ENCODE results near the gene CDKN2AIPNL.

CDKN2AIPNL gene, protein sequence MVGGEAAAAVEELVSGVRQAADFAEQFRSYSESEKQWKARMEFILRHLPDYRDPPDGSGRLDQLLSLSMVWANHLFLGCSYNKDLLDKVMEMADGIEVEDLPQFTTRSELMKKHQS

DNA sequence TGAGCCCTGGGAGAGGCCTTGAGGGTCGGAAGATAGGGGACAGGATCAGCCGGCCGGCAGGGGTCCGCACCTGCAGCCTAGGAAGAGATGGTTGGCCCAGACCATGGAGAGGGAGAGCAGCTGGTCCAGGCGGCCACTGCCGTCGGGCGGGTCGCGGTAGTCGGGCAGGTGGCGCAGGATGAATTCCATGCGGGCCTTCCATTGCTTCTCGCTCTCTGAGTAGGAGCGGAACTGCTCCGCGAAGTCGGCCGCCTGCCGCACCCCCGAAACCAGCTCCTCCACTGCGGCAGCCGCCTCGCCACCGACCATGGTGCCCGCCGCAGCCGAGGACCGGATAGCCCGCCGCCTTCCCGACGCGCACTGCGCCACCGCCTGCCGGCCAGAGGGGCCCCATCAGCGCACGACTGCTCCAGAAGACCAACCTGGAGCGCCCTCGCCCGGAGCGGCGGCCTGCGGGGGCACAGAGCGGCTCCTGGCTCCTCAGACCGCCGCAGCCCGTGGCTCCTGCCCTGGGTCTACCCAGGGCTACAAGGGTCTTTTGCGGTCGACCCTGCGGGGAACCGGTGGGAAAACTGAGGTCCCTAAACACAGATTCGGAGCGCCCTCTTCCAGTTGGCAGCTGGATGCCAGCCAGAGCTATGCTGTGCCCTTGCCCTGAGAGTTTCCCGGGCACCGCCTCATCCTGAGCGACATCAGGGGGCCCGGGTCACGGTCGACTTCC lies at the start of gene CDKN2AIPNL:
Gene CDKN2AIPNL, minus strand, starts transcription at position 336 of the 721 bp plus-strand sequence. Its CDS starts 27 bp downstream, at position 309.
- DNase-seq: peak; percentile 75 to 86

DNA sequence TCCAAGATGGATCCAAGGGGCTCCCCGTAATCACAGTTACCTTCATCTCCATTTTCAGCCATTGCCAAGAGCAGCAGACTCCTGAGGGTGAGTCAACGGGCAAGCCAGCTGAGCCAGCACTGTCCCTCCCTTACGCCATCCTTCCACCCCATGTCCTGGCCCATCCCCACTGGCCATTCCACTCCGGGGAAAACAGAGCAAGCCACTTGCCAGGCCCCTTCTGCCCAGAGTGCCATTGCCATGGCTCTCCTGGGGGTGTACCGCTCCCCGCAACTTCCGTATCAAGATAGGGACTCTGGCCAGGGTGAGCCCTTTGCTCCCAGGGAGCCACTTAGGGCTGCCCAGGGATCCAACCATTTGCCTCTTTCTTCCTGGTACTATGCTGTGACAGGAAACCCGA lies 48.9 kb upstream of the CDKN2AIPNL start:
- DNase-seq: no peak

DNA sequence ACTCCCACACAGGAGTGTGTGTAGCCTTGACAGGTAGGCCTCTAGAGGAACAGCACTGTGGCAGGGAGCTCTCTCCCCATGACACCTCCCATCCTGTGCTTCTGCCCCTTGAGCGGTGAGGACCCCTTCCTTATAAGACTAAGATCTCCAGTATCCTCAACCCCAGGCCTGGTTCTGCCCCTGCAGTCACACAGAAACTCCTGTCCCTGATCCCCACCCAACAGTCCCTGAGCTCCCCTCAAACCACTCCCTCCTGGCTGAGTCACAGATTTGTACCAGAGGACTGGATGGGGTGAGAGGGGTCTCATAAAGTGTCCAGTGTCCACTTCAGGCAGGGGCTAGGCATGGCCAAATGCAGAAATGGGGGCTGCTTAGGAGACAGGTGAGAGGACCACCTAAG lies 47.8 kb upstream of the CDKN2AIPNL start:
- DNase-seq: no peak

DNA sequence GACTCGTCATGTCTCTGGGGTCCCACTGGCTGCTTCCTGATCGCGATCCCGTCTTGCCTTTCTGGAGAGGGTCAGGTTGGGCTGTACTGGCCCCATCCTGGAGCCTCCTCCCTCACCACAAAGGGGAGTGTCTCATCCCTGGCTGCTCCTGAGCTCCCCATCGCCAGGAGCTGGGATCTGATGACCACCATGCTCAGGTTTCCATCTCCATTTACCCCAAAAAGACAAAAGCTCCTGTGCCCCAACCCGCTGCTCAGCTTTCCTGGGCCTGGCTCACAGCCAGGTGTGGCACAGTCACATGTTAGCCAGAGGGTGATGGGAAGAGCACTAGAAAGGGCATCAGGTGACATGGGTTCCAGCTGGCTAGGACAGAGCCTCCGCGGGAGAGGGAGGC lies 47.3 kb upstream of the CDKN2AIPNL start:
- no peak for DNase-seq

DNA sequence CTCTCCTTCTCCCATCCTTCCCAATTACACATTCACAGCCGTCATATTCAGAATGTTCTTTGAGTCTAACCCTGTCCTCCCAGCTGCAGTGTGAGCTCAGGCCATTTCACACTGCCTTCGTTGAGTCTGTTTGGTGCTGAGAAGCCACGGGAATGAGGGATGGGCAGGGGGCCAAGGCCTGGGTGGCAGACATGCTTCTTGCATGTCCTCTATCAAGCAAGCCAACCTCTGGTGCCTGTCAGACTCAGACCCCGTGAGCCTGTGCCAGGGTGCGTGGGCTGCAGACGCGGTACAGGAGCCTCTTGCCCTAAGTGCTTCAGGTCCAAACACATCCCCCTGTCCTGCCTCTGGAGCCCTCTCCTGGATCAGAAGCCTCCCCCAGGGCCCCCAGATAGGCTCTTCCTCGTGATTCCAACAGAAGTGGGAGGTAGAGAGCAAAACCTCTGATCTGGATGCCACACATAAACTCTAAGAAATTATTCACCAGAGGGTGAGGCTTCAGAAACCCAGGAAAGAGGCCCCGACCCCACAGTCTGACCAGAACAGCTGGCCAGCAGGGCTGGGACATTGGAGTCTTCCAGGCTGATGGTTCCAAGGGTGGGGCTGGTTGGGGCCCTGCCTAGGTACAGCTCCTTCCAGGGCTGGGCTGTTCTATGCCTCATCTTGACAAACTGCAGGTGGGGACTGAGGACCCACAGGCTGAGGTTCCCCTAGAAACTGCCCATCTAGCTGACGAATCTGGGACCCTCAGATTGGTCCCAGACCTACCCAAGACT lies 46.7 kb upstream of the CDKN2AIPNL start:
- no peak for DNase-seq

DNA sequence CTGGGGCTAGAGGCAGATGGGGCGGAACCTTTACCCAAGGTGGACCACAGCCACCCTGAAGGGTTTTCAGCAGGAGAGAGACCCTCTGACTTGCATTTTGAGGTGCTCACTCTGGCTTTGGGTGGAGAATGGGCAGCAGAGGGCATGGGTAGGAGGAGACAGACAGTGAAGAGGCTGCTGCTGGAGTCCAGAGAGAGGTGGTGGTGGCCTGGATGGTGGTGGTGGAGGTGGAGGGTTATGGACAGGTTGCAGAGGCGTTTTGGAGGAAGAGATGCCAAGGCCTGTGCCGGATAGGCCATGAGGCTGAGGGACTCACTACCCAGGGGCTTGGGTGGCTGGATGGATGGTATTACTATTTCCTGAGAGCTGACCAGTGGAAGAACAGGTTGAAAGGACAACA lies 46.1 kb upstream of the CDKN2AIPNL start:
- no peak for DNase-seq

DNA sequence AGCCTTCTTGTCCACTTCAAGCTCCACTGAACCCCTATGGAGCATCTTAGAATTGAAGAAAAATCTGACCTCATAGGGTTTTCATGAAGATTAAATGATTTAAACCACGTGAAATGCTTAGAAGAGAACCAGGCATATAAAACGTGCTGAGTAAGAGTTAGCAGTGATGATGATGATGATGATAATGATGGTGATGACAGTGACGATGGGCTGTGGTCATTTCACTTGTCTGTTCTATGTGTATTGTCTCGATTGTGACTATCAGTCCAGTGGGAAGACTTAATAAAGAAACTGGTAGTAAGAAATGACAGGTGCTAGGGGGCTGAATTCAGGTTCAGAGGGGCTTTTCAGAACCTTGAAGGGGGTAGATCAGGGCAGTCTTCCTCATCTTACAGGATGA lies 45.1 kb upstream of the CDKN2AIPNL start:
- DNase-seq: no peak

DNA sequence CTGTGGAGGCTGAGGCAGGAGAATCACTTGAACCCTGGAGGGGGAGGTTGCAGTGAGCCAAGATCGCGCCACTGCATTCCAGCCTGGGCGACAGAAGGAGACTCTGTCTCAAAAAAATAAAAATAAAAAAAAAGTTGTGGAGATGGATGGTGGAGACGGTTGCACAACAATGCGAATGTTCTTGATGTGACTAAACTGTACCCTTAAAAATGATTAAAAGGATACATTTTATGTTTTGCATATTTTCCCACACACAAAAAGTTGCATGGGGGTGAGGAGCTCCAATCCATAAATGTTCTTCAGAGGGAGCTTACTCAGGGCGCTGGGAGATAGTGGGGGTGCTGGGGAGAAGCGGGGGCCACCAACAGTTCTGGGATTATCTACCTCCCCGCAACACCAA lies 43.8 kb upstream of the CDKN2AIPNL start:
- DNase-seq: no peak

DNA sequence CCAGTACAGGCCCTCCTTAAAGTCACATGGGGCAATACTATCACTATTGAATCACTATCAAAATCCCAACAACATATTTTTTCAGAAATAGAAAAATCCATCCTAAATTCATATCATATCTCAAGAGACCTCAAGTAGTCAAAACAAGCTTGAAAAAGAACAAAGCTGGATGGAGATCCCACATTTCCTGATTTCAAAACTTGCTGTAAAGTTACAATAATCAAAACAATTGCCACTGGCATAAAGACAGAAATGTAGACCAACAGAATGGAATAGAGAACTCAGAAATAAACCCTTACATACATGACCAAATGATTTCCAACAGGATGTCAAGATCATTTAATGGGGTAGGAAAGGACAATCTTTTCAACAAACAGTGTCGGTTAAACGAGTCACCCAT lies 41.3 kb upstream of the CDKN2AIPNL start:
- no peak for DNase-seq

DNA sequence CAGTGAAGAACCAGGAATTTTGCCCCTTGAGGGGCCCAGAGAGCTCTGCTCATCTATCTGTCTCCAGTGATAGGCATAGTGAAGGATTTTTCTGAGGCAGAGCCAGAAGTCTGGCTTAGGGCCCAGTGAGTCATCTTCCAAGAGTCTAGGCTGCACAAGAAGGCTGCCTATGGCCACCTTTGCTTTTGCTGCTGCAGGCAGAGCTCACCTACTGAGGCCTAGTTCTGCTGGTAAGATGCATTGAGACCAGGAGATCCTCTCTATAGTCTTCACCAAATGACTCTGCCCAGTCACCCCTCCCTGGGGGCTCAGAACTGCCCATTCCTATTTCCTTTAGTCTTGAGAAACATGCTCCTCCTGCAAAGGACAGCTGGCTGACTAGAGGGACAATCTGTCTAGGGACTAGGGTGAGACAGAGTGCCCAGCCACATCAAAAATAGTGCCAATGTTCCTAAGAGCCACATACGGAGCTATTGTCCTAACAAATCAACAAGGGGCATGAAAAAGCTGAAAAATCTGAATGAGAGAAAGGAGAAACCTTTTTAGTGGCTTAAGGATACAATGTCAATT lies 40.3 kb upstream of the CDKN2AIPNL start:
- DNase-seq: no peak

DNA sequence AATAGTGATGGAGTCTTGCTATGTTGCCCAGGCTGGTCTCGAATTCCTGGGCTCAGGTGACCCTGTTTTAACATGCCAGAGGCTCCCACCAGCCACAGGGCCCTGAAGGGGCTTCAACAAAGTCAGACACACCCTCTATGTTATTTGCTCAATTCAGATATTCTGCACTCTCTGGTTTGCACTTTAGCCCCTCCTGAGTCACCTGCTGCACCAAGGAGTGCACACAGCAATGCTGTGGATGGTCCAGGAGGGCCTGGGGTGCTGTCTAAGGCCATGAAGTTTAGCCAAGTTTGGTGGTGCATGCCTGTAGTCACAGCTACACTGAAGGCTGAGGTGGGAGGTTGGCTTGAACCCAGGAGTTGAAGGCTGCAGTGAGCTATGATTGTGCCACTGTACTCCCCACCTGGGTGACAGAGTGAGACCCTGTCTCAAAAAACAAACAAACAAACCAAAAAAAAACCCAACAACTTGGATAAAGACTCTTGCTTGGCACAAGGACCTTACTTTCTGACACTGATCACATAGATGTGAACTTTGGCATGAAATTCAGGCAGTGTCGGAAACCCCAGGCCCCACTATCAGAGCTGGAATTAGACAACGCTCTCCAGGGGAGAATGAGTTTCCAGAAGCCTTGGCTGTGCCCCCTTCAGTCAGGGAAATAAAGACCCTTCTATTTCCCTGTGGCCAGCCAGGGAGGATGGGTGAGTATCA lies 39.7 kb upstream of the CDKN2AIPNL start:
- DNase-seq: no peak

DNA sequence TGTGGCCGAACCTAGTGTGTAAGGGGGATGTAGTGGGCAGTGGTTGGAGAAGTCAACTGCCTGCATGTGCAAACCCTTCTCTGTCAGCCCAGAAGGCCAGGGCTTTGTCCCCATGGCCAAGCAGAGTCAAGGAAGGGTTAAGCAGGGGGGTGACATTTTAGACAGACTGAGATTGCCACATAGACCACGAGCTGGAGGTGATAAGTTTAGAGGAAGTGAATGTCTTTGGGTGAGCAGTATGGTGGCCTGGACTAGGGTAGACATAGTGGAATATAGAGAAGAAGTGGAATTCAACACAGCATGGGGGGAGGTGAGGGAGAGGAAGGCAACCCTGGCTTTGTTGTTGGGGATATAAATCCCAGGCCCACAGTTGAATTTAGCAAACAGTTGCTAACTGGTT lies 38.7 kb upstream of the CDKN2AIPNL start:
- no peak for DNase-seq

DNA sequence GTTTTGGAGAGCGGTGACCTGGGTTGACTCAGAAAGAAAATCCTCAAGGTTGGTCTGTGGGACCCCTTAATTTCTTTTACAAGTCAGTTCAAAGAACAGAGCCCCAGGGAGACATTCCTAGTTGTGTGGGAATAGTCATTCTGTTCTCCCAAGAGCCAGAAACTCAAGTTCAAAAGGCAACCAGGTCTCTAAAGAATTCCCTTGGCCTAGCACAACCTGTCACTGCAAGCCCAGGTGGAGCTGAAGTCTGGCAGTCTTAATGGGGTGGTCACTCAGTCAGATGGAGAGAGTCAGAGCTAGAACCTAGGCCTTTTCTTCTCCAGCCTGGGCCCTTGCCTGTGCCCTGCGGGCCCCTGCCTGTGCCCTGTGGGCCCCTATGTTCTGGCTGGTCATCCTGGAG lies 37.5 kb upstream of the CDKN2AIPNL start:
- DNase-seq: no peak

DNA sequence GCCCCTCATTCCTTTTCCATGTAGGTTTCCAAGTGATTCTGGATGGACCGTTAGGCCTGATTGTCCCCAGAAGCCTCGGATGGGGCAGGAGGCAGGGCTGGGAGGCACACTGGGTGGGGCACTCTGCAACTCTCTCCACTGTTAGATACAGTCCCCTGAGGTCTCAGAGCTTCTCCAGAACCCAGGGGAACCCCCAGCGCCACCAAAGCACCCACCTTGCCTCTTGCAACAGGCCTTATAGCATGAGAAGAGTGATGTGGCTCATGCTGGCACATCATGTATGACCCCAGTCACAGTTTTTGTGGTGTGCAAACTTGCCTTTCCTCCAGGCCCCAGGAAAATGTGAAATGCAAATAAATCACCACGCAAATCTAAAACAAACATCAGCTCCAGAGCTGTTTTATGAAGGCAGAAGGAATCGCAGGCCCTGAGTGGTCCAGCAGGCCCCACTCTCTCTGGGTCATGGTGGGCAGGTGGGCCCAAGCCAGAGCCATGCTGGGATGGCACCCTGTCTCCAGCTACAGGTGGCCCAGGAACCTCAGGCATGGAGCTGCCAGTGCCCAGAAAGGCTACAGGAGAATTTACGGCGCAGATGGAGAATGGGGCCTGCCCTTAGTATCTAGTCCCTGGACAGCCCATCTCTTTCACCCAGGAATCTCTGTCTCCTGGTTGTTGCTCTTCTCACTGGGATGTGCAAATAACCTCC lies 36.3 kb upstream of the CDKN2AIPNL start:
- DNase-seq: no peak

DNA sequence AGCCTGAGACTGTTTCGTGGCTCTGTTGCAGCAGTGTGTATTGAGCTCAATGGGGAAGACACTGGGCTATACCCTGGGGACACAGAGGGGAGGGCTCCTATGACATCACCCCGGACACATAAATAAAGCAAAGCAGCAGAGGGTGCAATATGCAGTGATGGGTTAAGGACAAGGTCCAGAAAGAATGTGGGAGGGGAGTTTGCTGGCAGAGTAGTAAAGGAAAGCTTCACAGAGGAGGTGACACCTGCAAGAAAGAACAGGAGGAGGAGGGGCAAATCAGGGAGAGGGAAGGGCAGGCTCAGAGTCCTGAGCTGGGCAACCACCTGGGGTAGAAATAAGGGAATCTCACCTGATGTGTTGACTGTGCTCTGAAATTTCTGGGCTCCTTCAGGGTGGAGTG lies 35.3 kb upstream of the CDKN2AIPNL start:
- DNase-seq: no peak

DNA sequence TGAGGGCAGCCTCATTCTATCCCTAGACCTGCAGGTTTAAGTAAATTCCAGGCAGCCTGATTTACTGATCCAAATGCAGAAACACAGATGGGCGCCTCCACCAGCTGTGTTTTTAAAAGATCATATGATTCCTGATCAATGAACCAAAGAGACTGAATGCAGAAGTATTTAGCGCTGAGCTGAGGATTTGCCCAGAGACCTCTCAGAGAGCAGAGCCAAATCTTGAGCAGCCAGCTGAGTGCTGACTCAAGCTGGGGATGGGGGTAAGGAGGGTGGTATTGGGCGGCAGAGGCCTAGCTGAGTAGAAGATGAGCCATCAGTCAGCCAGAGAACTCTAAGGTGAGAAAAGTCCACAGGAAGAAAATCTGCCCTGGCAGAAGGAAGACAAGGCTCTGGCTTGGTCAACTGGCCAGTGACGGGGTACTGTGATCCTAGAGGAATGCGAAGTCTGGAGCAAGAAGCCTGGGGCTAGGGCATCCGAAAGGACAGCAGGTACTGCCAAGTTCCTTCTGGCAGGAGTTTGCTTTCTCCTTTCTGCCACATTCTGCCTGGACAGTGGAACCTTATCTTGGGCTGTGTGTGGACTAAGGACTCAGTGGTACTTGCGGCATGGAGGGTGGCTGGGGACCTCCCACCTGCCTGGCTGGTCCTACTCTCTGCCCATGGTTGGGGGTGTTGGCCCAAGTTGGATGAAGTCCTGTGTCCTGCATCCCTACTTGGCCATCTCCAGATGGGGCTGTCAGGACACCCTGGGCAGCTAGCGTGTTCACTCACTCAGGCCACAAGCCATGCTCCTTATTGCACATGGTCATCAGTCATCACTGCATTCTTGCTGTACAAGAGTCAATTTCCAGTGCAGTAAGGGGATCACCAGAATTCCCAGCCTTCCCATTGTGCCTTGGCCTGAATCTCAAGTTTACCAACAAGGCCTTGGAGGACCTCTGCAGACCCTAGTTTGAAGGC lies 34.5 kb upstream of the CDKN2AIPNL start:
- no peak for DNase-seq

DNA sequence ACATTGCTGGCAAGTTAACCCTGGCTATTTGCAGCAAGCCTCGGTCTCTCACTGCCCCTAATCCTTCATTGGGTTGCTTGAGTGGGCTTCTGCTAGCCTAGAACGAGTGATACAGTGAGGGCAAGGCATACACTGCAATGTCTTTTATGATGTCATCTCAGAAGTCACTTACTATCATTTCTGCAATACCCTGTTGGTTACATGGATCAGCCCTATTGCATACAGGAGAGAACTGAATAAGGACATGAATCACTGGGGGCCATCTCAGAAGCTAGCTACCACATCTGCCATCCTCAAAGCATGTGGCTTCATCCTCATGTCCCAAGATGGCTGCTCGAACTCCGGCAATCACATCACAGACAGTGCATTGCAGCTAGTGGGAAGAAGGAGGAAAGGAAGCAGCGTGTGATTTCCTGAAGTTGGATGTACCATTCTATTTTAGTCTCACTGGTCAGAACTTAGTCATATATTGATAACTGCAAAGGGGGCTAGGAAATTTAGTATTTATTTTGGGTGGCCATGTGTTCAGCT lies 33.3 kb upstream of the CDKN2AIPNL start:
- DNase-seq: no peak

DNA sequence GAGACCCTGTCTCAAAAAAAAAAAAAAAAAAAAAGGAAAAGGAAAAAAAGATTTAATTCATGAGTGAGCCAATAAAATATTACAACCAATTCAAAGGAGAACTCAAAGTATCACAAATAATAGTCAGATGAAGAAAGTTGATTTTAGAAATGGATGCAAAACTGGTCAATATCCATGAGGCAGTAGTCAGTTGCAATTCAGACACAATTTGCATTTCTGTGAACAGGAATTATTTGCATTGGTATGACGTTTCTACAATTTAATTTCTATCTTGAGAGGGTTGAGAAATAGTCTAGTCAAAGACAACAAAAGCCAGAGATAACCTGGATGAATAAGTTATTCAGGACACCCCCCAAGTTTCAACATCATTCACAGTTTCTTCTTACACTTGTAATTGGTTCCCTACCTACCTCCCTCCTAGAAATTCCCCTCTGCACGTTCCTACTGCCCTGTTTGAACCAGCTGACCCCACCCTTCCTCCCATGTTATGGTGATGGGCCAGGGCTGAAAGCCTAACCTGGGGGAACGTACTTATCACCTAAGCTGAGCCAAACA lies 28.6 kb upstream of the CDKN2AIPNL start:
- no peak for DNase-seq

DNA sequence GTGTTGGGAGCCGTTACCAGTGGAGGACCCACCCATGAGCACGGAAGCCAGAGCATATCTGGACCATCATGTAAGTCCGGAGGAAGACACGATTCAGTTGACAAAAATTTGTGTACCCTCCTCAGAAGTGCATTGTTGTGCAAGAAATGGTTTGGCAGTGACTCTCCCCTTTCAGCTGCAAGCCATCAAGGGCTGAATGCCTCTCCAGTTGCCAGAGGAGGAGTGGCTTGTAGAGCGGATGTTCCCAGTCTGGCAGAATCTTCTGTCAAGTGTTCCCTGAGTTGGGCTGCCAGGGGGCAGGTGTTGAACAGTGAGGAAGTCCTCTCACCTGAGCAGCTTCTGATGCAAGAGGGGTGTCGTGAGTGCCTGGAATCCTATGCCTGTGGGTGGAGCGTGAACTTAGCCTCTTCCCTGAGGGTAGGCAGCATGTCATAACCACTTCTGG lies 27.6 kb upstream of the CDKN2AIPNL start:
- no peak for DNase-seq

DNA sequence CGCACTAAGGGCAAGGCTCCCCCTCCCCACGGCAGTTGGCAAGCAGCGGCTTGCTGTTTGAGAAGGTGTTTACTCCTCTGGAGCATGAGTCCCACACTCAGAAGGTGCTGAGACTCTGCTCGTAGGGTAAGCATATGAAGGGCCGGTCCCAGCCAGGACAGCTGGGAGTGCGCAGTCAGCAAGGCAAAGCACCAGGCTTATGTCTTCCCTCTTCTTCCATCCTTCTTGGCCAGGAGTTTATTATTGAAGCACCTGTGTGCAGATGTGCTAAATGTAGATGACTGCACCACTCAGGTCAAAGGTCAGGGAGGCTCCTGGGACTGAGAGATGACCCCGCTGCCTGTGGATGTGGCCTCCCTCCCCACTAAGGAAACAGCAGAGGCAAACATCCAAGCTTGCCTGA lies 27.0 kb upstream of the CDKN2AIPNL start:
- DNase-seq: no peak

Data from inflammatory macrophage treated with lipopolysaccharide for 1 hour (primary cell).